ENCODE results near the gene AP1M1.

- TF ChIP-seq CTCF (IDR thresholded peaks at IDR 0.05; ENCODE audit: insufficient read depth, low read length) (no peak), GABPA (IDR thresholded peaks at IDR 0.05; ENCODE audit: low read depth) (no peak), POLR2AphosphoS5 (IDR thresholded peaks at IDR 0.05; ENCODE audit: low read depth) (no peak)
Observed at GRCh38 chr19:16164222-16164890, 33.4 kb upstream of the AP1M1 start.
